HEK293T (cell line): ENCODE results near the gene TMED10.
"Not testable (repeated sequence)": the region's sequence is repeated elsewhere in the genome, so short reads cannot be mapped to it uniquely, and the experiment has no call there.

ENCODE experiments used
- CTCF ChIA-PET: fragments of 350-600 bp; formaldehyde crosslinking; extraction: SDS; loops from one replicate; lab custom pipeline; 2021; ENCODE audit warnings: antibody characterized with exemption, inconsistent platforms; lab: Yijun Ruan, JAX
- POLR2A ChIA-PET: fragments of 350-600 bp; formaldehyde crosslinking; extraction: SDS; loops from one replicate; lab custom pipeline; 2020; ENCODE audit warnings: antibody characterized with exemption, inconsistent platforms; lab: Yijun Ruan, JAX
- DNase-seq: peaks from one replicate; pipeline ENCODE4 v3.0.0; 2012; ENCODE audit warnings: mixed read lengths; ENCODE audit errors: extremely low spot score
- ARNT ChIP-seq: fragments of 450-650 bp; IDR thresholded peaks from 2 replicates; pipeline ENCODE4 v1.6.1; 2017; ENCODE audit warnings: mild to moderate bottlenecking
- BHLHE40 ChIP-seq: fragments of 450-650 bp; IDR thresholded peaks from 2 replicates; pipeline ENCODE4 v1.6.1; 2016; ENCODE audit warnings: mild to moderate bottlenecking, moderate library complexity, borderline replicate concordance
- CTBP1 ChIP-seq: fragments of 450-650 bp; IDR thresholded peaks from 2 replicates; pipeline ENCODE4 v1.6.1; 2016; ENCODE audit warnings: borderline replicate concordance
- ELF4 ChIP-seq: fragments of 450-650 bp; IDR thresholded peaks from 2 replicates; pipeline ENCODE4 v1.6.1; 2017; ENCODE audit warnings: antibody characterized with exemption
- FOXA1 ChIP-seq: fragments of 450-650 bp; IDR thresholded peaks from 2 replicates; pipeline ENCODE4 v1.6.1; 2016; ENCODE audit warnings: mild to moderate bottlenecking
- FOXK2 ChIP-seq: fragments of 450-650 bp; IDR thresholded peaks from 2 replicates; pipeline ENCODE4 v1.6.1; 2016; ENCODE audit warnings: mild to moderate bottlenecking
- FOXM1 ChIP-seq: fragments of 450-650 bp; IDR thresholded peaks from 2 replicates; pipeline ENCODE4 v1.6.1; 2017; ENCODE audit warnings: mild to moderate bottlenecking, borderline replicate concordance
- HDGF ChIP-seq: fragments of 450-650 bp; IDR thresholded peaks from 2 replicates; pipeline ENCODE4 v1.6.1; 2017; ENCODE audit warnings: antibody characterized with exemption, borderline replicate concordance
- L3MBTL2 ChIP-seq: fragments of 450-650 bp; conservative IDR thresholded peaks from 2 replicates; pipeline ENCODE4 v1.6.1; 2016; ENCODE audit warnings: mild to moderate bottlenecking
- LEF1 ChIP-seq: fragments of 450-650 bp; IDR thresholded peaks from 2 replicates; pipeline ENCODE4 v1.6.1; 2017; ENCODE audit warnings: mild to moderate bottlenecking, borderline replicate concordance
- NFRKB ChIP-seq: fragments of 450-650 bp; IDR thresholded peaks from 2 replicates; pipeline ENCODE4 v1.6.1; 2016; ENCODE audit warnings: mild to moderate bottlenecking, moderate library complexity
- SP1 ChIP-seq: fragments of 450-650 bp; IDR thresholded peaks from 2 replicates; pipeline ENCODE4 v1.6.1; 2017
- SUZ12 ChIP-seq: fragments of 450-650 bp; IDR thresholded peaks from 2 replicates; pipeline ENCODE4 v1.6.1; 2016; ENCODE audit warnings: mild to moderate bottlenecking
- TARDBP ChIP-seq: fragments of 450-650 bp; IDR thresholded peaks from 2 replicates; pipeline ENCODE4 v1.6.1; 2016
- ZNF384 ChIP-seq: fragments of 450-650 bp; IDR thresholded peaks from 2 replicates; pipeline ENCODE4 v1.6.1; 2016
- TF ChIP-seq, protein P1 (sequence below): fragments of 450-650 bp; IDR thresholded peaks from 2 replicates; pipeline ENCODE4 v1.6.1; 2016

Gene TMED10

DNA sequence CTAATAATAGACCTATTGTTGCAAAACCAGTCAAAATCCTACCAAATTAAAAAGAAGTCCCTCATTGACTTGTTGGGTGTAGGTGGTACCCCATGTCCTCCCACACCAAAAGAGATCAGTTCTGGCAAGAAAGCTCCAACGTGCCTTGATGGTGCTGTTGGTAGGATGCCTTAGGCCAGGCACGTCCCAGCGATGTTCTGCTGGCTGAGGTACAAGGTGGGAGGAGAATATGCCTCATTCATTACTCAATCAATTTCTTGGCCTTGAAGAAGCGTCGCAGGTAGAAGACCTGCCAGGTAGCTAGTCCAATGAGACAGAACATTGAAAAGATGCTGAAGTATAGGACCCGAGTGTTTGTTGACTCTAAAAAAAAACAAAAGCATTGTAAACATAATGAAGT, 41.8 kb downstream of the TMED10 start:
- CTCF ChIA-PET = interaction anchor here (0.6 to 1.7 kb wide), 3 partner anchors 30 to 526 kb away, joined by 3 to 5 read pairs (median 4); no protein-coding TSS in a partner anchor
- TF ChIP-seq SUZ12 (no peak), SP1 (no peak), HDGF (no peak)
- POLR2A ChIA-PET = no interaction called here

DNA sequence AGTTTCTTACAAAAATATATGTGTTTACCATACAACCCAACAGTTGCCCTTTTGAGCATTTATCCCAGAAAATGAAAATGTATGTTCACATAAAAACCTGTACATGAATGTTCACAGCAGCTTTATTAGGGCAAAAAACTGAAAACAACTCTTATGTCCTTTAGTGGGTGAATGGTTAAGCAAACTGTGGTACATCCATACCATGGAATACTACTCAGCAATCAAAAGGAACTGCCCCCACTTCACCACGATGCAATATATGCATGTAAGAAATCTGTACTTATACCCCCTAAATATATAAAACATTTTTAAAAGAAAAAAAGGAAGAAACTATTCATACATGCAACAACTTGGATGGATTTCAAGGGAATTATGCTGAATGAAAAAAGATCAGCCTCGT, 42.8 kb downstream of the TMED10 start:
- ChIA-PET POLR2A (no interaction called here), CTCF (no interaction called here)
- DNase-seq = no peak
- TF ChIP-seq SP1 (no peak), BHLHE40 (no peak), FOXA1 (no peak)

More for the DNA sequence above, 41.8 kb downstream of the TMED10 start:
- DNase-seq = no peak

DNA sequence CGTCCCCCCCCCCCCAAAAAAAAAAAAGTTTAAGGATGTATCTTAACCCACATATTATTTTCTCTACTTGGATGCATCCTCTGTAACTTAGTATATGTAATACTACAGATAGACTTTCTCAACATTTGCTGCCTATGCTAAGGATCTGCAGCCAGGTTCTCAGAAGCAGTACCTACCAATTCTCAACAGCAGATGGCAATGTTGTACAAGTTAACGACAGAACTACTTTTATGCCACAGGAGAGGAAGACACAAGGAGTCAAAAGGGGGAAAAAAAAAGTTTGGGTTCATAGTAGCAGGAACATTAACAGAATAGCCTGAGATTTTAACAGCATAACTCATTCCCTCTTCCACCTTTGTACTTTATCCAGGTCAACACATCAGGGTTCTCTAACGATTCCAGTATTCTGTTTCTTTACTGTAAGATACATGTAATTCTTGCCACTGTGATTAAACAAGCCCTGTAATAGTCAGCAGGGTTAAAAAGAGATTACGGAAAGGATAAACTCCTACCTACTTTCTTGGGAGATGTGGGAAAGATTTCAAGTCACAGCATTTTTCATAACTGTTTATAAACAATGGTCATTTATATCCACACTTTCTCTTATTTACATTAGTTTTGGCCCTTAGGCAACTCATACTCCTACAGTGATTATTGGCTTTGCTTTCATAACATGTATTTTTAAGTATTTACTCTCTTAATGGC, 43.9 kb downstream of the TMED10 start:
- CTCF ChIA-PET = interaction anchor here (0.6 to 1.6 kb wide), 6 partner anchors 162 to 400 kb away, joined by 3 to 6 read pairs (median 4); no protein-coding TSS in a partner anchor
- peak; percentile 37 for TF ChIP-seq ZNF384
- no peak for TF ChIP-seq BHLHE40
- peak; percentile 45 for DNase-seq
- POLR2A ChIA-PET = no interaction called here

DNA sequence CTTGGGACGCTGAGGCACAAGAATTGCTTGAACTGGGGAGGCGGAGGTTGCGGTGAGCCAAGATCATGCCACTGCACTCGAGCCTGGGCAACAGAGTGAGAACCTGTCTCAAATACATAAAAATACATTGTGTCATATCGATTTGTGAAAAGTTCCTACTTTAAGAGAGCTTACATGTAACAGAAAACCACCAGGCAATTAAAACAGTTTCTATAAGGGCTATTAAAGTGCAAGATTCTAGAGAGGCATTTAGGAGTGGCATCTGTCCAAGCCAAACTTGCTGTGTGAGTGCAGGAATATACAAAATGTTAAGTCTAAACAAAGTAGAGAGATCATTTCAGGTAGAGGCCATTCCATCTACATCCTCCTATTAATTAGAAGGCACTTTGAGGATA, 47.8 kb downstream of the TMED10 start:
- TF ChIP-seq SP1 = no peak
- TF ChIP-seq ZNF384 = no peak
- TF ChIP-seq ELF4 = no peak
- POLR2A ChIA-PET = interaction anchor here (0.7 to 1.0 kb wide), 2 partner anchors 161 to 174 kb away, joined by 3 read pairs; no protein-coding TSS in a partner anchor
- CTCF ChIA-PET = interaction anchor here (0.6 to 1.1 kb wide), 2 partner anchors 167 to 174 kb away, joined by 7 read pairs; no protein-coding TSS in a partner anchor
- no peak for DNase-seq

DNA sequence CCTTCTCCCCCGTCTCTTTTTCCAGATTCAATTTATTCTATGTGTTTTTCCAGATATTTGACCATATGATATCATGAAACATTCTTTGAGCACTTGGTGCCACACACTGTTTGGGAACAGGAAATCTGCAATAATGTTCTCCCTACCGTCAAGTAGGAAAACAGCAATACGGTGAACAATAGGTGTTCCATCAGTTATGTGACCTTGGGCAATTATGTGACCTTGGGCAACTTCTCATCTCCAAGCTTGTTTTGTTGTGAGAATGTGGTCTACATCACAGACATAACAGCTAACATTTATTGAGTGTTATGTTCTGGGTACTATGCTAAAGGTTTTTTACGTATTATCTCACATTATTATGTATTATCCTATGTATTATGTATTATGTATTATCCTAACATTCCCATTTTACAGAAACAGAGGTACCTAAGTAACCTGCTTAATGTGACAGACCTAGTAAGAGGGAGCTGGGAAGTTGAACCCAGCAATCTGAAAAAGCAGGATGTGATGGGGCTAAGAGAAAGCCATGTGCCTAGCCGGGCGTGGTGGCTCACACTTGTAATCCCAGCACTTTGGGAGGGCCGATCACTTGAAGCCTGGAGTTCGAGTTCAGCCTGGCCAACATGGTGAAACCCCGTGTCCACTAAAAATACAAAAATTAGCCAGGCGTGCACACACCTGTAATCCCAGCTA, 48.4 kb downstream of the TMED10 start:
- DNase-seq = no peak
- POLR2A ChIA-PET = interaction anchor here (0.6 to 1.0 kb wide), 3 partner anchors 21 to 174 kb away, joined by 3 read pairs; no protein-coding TSS in a partner anchor
- TF ChIP-seq TARDBP (no peak), FOXM1 (no peak), BHLHE40 (no peak)
- CTCF ChIA-PET = interaction anchor here (0.6 to 1.1 kb wide), 2 partner anchors 168 to 175 kb away, joined by 7 read pairs; no protein-coding TSS in a partner anchor

GRCh38 chr14:75127474-75127820, 49.0 kb downstream of the TMED10 start:
- CTCF ChIA-PET = interaction anchor here (1.2 kb wide), 1 partner anchor 168 kb away, joined by 5 read pairs; no protein-coding TSS in a partner anchor
- DNase-seq = not testable (repeated sequence)
- POLR2A ChIA-PET = interaction anchor here (0.6 to 1.9 kb wide), 21 partner anchors 9 to 533 kb away, joined by 3 to 9 read pairs (median 4); partner anchors contain the start of genes ACYP1, ERG28, RPS6KL1 and TTLL5

GRCh38 chr14:75126679-75127473, 49.5 kb downstream of the TMED10 start, which contains the start of gene NEK9:
TSS of gene NEK9 (minus strand) at chr14:75127048. CDS start at chr14:75126921, 127 bp downstream.
- TF ChIP-seq LEF1 (0 out of 2 replicates have a peak, but pooled peaks have one; percentile 41), ARNT (no peak), ZNF384 (no peak), FOXM1 (no peak), ELF4 (peak; percentile 56; the same call in 1 of the 2 replicates), L3MBTL2 (peak; percentile 85), TARDBP (no peak), HDGF (no peak), NFRKB (0 out of 2 replicates have a peak, but pooled peaks have one; percentile 18), BHLHE40 (no peak), CTBP1 (no peak), FOXK2 (no peak), SP1 (no peak), SUZ12 (no peak), FOXA1 (no peak)
- TF ChIP-seq, protein P1, sequence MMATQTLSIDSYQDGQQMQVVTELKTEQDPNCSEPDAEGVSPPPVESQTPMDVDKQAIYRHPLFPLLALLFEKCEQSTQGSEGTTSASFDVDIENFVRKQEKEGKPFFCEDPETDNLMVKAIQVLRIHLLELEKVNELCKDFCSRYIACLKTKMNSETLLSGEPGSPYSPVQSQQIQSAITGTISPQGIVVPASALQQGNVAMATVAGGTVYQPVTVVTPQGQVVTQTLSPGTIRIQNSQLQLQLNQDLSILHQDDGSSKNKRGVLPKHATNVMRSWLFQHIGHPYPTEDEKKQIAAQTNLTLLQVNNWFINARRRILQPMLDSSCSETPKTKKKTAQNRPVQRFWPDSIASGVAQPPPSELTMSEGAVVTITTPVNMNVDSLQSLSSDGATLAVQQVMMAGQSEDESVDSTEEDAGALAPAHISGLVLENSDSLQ = 0 out of 2 replicates have a peak, but pooled peaks have one; percentile 5
- CTCF ChIA-PET = interaction anchor here (0.9 to 1.2 kb wide), 2 partner anchors 169 to 181 kb away, joined by 3 to 5 read pairs; no protein-coding TSS in a partner anchor
- peak; percentile 91 for DNase-seq
- POLR2A ChIA-PET = interaction anchor here (0.6 to 1.9 kb wide), 23 partner anchors 9 to 534 kb away, joined by 3 to 9 read pairs (median 4); partner anchors contain the start of genes ACYP1, ERG28, RPS6KL1 and TTLL5
